Heart right ventricle (tissue), 16 donors: Measurements from ENCODE around the gene PLEKHS1. TPM values are rescaled to one million over a fixed set of nuclear protein-coding genes. Genes with fewer than 3 reads are reported as not detected.

Experiments used
- ATAC-seq, 8 donors: fragments of 200-7000 bp; cut with Tn5 transposase; one replicate each; pipeline ENCODE4 v1.9.1; 2020; ENCODE audit warnings: mild to moderate bottlenecking in 8 of 8, moderate library complexity in 8 of 8, moderate number of reproducible peaks in 1 of 8
- DNase-seq, 2 donors: peaks; one replicate each; pipeline ENCODE4 v3.0.0-alpha.2; 2020
- H3K27ac ChIP-seq, 10 donors: fragments of 200-600 bp; sonication (generic) in 2 of 10; one replicate each; pipeline versions ENCODE4 v1.5.0 to v1.8.0; 2020 to 2022; ENCODE audit warnings: mild to moderate bottlenecking in 3 of 10
- H3K27me3 ChIP-seq, 7 donors: fragments of 200-600 bp; one replicate each; pipeline ENCODE4 v1.8.0; 2021 to 2022; ENCODE audit warnings: mild to moderate bottlenecking in 2 of 7
- H3K36me3 ChIP-seq, 9 donors: fragments of 200-600 bp; sonication (generic) in 1 of 9; one replicate each; pipeline versions ENCODE4 v1.5.0 to v1.8.0; 2020 to 2022; ENCODE audit warnings: mild to moderate bottlenecking in 2 of 9
- H3K4me1 ChIP-seq, 9 donors: fragments of 200-600 bp; sonication (generic) in 1 of 9; one replicate each; pipeline versions ENCODE4 v1.5.0 to v1.8.0; 2020 to 2022; ENCODE audit warnings: mild to moderate bottlenecking in 4 of 9
- H3K4me3 ChIP-seq, 10 donors: fragments of 200-600 bp; sonication (generic) in 2 of 10; one replicate each; pipeline versions ENCODE4 v1.5.0 to v1.8.0; 2020 to 2022; ENCODE audit warnings: mild to moderate bottlenecking in 7 of 10, moderate library complexity in 2 of 10
- H3K9me3 ChIP-seq, 11 donors: fragments of 200-600 bp in 10 of 11; sonication (generic) in 2 of 11; one replicate each; pipeline versions ENCODE4 v1.5.0 to v1.8.0; 2013 to 2022; ENCODE audit warnings: mild to moderate bottlenecking in 2 of 11, control low read depth in 1 of 11, moderate library complexity in 1 of 11
- CTCF ChIP-seq, 9 donors: fragments of 200-600 bp; sonication (generic) in 2 of 9; IDR thresholded peaks; one replicate each; pipeline versions ENCODE4 v1.5.0 to v1.8.0; 2021 to 2022; ENCODE audit warnings: antibody characterized with exemption in 9 of 9, mild to moderate bottlenecking in 5 of 9, moderate library complexity in 1 of 9
- WGBS, 2 donors: extraction: QIAGEN DNeasy Blood & Tissue Kit; methylation state at CpG; one replicate each; pipeline ENCODE4 v1.1.7; 2013; ENCODE audit warnings: inconsistent platforms in 1 of 2; 5-methylcytosine and 5-hydroxymethylcytosine counted together
- intact Hi-C, 10 donors: fragments of 100-400 bp; cut with DNase I; formaldehyde crosslinking; loops; one replicate each; pipeline versions ENCODE4 v1.11.1 to v1.14.2; 2022
- polyA plus RNA-seq, 2 donors: library from polyadenylated mRNA; stranded (reverse); fragments of 200-250 nt; gene quantifications; one replicate each; pipeline ENCODE4 v1.2.3, GENCODE V29; 2013
- total RNA-seq, 10 donors: library from RNA; stranded (reverse); fragmentation: NEBNext Ultra II Directional in 3 of 10; extraction: Animal tissue kit (Norgen Biotek cat#: 25700) in 3 of 10; gene quantifications; one replicate each; pipeline versions ENCODE4 v1.2.1 to v1.2.4, GENCODE V29; 2021 to 2023
- donor health status: Arrhythmogenic right ventricular cardiomyopathy.
- donor health status: ischemic (EF 13 %, LVEDD 7.1; RV severe dilation, severe dysfunction).
- donor health status: healthy with polysubstance abuse.
- donor health status: DM: no; HTN: yes; CAD: no.
- donor health status: DM: no; HTN: no; CAD: no.
- donor health status: ischemic (EF 25% LVEDD 6.9; RV normal size, moderate dysfunction).
- donor health status: ischemic (EF 25% LVEDD 5.7; RV mildly dilated, moderate dysfunction).
- donor health status: healthy.
- donor health status: DM: yes; HTN: yes; CAD: no.
- donor health status: Ischemic cardiomyopathy.
- donor health status: ischemic (EF 35%, LVEDD 5.7; RV mildly dilated, moderate dysfunction).
- donor health status: nonischemic (EF 11% LVEDD 7.7; RV severe dilation, severe dysfunction).
- donor health status: DM: yes; HTN: yes; CAD: no.
- donor health status: PGD.
- donor health status: ischemic (EF 29% LVEDD 5.4; RV normal size, mild dysfunction).
- donor health status: nonischemic (EF 23%, LVEDD 6.1; RV moderate dilation, normal function).

Gene PLEKHS1
- total and polyA plus RNA-seq, 12 donors = 0.01 TPM; not detected in 11

GRCh38 chr10:113739577-113739976 lies 11.9 kb upstream of the PLEKHS1 start:
- H3K36me3 ChIP-seq = no peaks in the 10 kb centered on the region
- H3K27me3 ChIP-seq = peaks cover 0 to 27% (median 6%) of the 10 kb centered on the region in 7 donors
- intact Hi-C loops = no loop called here
- H3K4me1 ChIP-seq = no peaks in the 10 kb centered on the region
- H3K27ac ChIP-seq = no peak overlapping the region
- no peak for DNase-seq
- no peak overlapping the region for H3K4me3 ChIP-seq
- no peak for TF ChIP-seq CTCF (IDR thresholded peaks at IDR 0.05)
- no peaks in the 10 kb centered on the region for H3K9me3 ChIP-seq
- no peak for ATAC-seq
- WGBS, 2 donors = 56 to 60% methylated on average over 3 of the region's 3 CpGs

GRCh38 chr10:113740850-113741249 lies 10.6 kb upstream of the PLEKHS1 start:
- Histone ChIP-seq H3K9me3 (no peaks in the 10 kb centered on the region), H3K27me3 (peaks cover 0 to 27% (median 8%) of the 10 kb centered on the region in 7 donors), H3K36me3 (no peaks in the 10 kb centered on the region), H3K27ac (no peak overlapping the region), H3K4me1 (no peaks in the 10 kb centered on the region), H3K4me3 (no peak overlapping the region)
- no peak for ATAC-seq
- DNase-seq = no peak
- intact Hi-C loops = no loop called here
- WGBS, 2 donors = 92 to 93% methylated on average over 3 of the region's 3 CpGs
- no peak for TF ChIP-seq CTCF (IDR thresholded peaks at IDR 0.05)

GRCh38 chr10:113742466-113742865 lies 9.0 kb upstream of the PLEKHS1 start:
- no peak for TF ChIP-seq CTCF (IDR thresholded peaks at IDR 0.05)
- no peak for DNase-seq
- H3K36me3 ChIP-seq = no peaks in the 10 kb centered on the region
- no peak for ATAC-seq
- H3K4me1 ChIP-seq = peaks cover 0 to 4% (median 0%) of the 10 kb centered on the region in 9 donors
- intact Hi-C loops = no loop called here
- peaks cover 0 to 27% (median 8%) of the 10 kb centered on the region in 7 donors for H3K27me3 ChIP-seq
- H3K27ac ChIP-seq = no peak overlapping the region
- WGBS, 2 donors = 84 to 85% methylated on average over 2 of the region's 2 CpGs
- H3K9me3 ChIP-seq = no peaks in the 10 kb centered on the region
- no peak overlapping the region for H3K4me3 ChIP-seq

GRCh38 chr10:113743594-113743993 lies 7.9 kb upstream of the PLEKHS1 start:
- Histone ChIP-seq H3K4me1 (peaks cover 0 to 4% (median 0%) of the 10 kb centered on the region in 9 donors), H3K9me3 (no peaks in the 10 kb centered on the region), H3K36me3 (no peaks in the 10 kb centered on the region), H3K27ac (no peak overlapping the region), H3K27me3 (peaks cover 0 to 27% (median 4%) of the 10 kb centered on the region in 7 donors), H3K4me3 (no peak overlapping the region)
- no peak for TF ChIP-seq CTCF (IDR thresholded peaks at IDR 0.05)
- intact Hi-C loops = no loop called here
- DNase-seq (no peak), ATAC-seq (no peak)
